Fibroblast of the aortic adventitia (primary cell): ENCODE measurements around the gene SPAAR. TPM values are rescaled to one million over a fixed set of nuclear protein-coding genes. Genes with fewer than 3 reads are reported as not detected.

Source experiments
- DNase-seq: peaks from one replicate; pipeline ENCODE4 v3.0.0-alpha.2; 2010; ENCODE audit warnings: low read depth
- H3K4me3 ChIP-seq: 2 replicates; pipeline ENCODE4 v1.5.1; 2011; ENCODE audit warnings: low read depth, mild to moderate bottlenecking, control low read depth, low read length, moderate library complexity
- total RNA-seq: library from RNA; depleted of rRNA; stranded (reverse); fragments of >200 nt; gene quantifications from 2 replicates; pipeline ENCODE4 v1.2.3, GENCODE V29; 2012; ENCODE audit warnings: low replicate concordance
- TF ChIP-seq, protein P1 (sequence below): IDR thresholded peaks from 2 replicates; pipeline ENCODE4 v1.5.1; 2011; ENCODE audit warnings: mild to moderate bottlenecking, low read length, control low read depth, inconsistent platforms; ENCODE audit not compliant: insufficient read depth

Gene SPAAR
- total RNA-seq, 1 donor, result not detected

DNA sequence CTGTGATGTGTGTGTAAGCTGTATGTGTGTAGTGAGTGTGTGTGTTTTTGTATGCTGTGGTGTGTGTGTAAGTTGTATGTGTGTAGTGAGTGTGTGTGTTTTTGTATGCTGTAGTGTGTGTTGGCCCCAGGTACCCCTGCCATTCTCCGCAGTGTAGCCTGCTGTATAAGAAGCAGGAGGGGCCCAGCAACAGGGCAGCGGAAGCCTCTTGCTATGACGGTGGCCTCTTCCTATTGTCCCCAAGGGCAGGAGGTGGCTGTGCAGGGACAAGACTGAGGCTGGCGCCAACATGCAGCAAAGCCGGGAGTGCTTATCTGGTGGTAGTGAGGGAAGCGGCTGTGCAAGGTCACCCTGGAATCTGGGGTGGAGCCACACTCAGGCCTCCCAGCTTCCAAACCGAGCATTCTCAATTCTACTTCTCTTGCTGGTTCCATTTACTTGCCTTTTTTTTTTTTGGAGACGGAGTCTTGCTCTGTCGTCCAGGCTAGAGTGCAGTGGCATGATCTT, 5.1 kb downstream of the SPAAR start:
- DNase-seq, result peak; percentile 58
- TF ChIP-seq, protein P1, sequence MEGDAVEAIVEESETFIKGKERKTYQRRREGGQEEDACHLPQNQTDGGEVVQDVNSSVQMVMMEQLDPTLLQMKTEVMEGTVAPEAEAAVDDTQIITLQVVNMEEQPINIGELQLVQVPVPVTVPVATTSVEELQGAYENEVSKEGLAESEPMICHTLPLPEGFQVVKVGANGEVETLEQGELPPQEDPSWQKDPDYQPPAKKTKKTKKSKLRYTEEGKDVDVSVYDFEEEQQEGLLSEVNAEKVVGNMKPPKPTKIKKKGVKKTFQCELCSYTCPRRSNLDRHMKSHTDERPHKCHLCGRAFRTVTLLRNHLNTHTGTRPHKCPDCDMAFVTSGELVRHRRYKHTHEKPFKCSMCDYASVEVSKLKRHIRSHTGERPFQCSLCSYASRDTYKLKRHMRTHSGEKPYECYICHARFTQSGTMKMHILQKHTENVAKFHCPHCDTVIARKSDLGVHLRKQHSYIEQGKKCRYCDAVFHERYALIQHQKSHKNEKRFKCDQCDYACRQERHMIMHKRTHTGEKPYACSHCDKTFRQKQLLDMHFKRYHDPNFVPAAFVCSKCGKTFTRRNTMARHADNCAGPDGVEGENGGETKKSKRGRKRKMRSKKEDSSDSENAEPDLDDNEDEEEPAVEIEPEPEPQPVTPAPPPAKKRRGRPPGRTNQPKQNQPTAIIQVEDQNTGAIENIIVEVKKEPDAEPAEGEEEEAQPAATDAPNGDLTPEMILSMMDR, result no peak
- H3K4me3 ChIP-seq, result no peak overlapping the region

GRCh38 chr9:35915681-35916294, 6.5 kb downstream of the SPAAR start:
- TF ChIP-seq, protein P1, result no peak
- DNase-seq, result no peak
- H3K4me3 ChIP-seq, result no peak overlapping the region

DNA sequence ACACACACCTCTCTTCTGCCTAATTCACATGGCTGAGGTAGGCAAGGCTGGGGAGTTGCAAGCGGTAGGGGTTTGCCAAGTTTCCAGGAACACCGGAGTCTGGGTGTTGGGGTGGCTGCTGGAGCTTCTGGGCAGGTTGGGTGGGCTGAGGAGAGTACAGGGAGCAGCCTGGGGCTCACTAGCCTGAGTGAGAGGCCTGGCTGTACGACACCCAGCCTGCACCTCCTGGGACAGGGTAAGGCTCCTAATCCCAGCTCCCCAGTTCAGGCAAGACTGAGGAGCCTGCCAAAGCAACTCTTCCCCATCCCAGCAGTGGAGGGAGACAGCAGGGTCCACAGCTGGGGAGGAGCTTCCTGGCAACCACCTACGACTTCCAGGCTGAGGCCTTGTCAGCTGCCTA, 8.0 kb downstream of the SPAAR start:
- no peak overlapping the region for H3K4me3 ChIP-seq
- TF ChIP-seq, protein P1, result no peak
- DNase-seq, result no peak

- no peak for DNase-seq
- TF ChIP-seq, protein P1, result no peak
- H3K4me3 ChIP-seq, result no peak overlapping the region
Observed at GRCh38 chr9:35918780-35919179, 9.5 kb downstream of the SPAAR start.

- DNase-seq, result no peak
- TF ChIP-seq, protein P1, result no peak
- H3K4me3 ChIP-seq, result no peak overlapping the region
Observed at GRCh38 chr9:35919212-35920008, 10.1 kb downstream of the SPAAR start.

- H3K4me3 ChIP-seq, result no peak overlapping the region
- TF ChIP-seq, protein P1, result no peak
- no peak for DNase-seq
Observed at GRCh38 chr9:35920051-35920620, 10.8 kb downstream of the SPAAR start.
